ENCODE measurements around the gene FREM1. TPM values are rescaled to one million over a fixed set of nuclear protein-coding genes. Genes with fewer than 3 reads are reported as not detected.

The FREM1 gene
- polyA plus RNA-seq, 1 donor from 2014 or later: 2.3 TPM

GRCh38 chr9:14715102-14715501 lies 195.1 kb downstream of the FREM1 start:
- Histone ChIP-seq H3K27me3 (ENCODE audit: insufficient read depth, low read depth, low read length) (peaks cover 5% of the 10 kb centered on the region), H2AFZ (ENCODE audit: low read depth, low read length) (no peak overlapping the region), H3K79me2 (replicated peaks; ENCODE audit: insufficient read depth, low read length) (no peaks in the 10 kb centered on the region), H3K9me3 (ENCODE audit: low read length) (no peaks in the 10 kb centered on the region), H3K4me3 (ENCODE audit: low read length) (no peak overlapping the region), H3F3A (ENCODE audit: insufficient read depth, low read length, poor library complexity, severe bottlenecking) (no peaks in the 10 kb centered on the region), H3K4me2 (ENCODE audit: low read length) (no peak overlapping the region), H3K9me2 (ENCODE audit: insufficient read depth, low read length) (no peaks in the 10 kb centered on the region), H4K20me1 (ENCODE audit: insufficient read depth) (no peaks in the 10 kb centered on the region), H3K27ac (ENCODE audit: low read length) (no peak overlapping the region), H3K9ac (ENCODE audit: low read length) (no peak overlapping the region), H3K36me3 (ENCODE audit: insufficient read depth, low read length) (no peaks in the 10 kb centered on the region)
- TF ChIP-seq CTCF (IDR thresholded peaks at IDR 0.05; ENCODE audit: poor library complexity, severe bottlenecking) (no peak), EP300 (conservative IDR thresholded peaks at IDR 0.05; ENCODE audit: poor library complexity, severe bottlenecking) (no peak), POLR2AphosphoS5 (IDR thresholded peaks at IDR 0.05) (no peak), SMC3 (conservative IDR thresholded peaks at IDR 0.05; ENCODE audit: poor library complexity) (no peak), MXI1 (conservative IDR thresholded peaks at IDR 0.05; ENCODE audit: poor library complexity, severe bottlenecking) (no peak), RAD21 (conservative IDR thresholded peaks at IDR 0.05) (no peak)

- no peaks in the 10 kb centered on the region for H3K27me3 ChIP-seq (ENCODE audit: insufficient read depth, low read depth, low read length)
- TF ChIP-seq SMC3 (conservative IDR thresholded peaks at IDR 0.05; ENCODE audit: poor library complexity): no peak
- TF ChIP-seq EZH2 (IDR thresholded peaks at IDR 0.05; ENCODE audit: borderline replicate concordance, insufficient read depth, low read length, poor library complexity, severe bottlenecking): no peak
- no peak for TF ChIP-seq POLR2AphosphoS5 (IDR thresholded peaks at IDR 0.05)
- TF ChIP-seq CTCF (IDR thresholded peaks at IDR 0.05; ENCODE audit: poor library complexity, severe bottlenecking): no peak
- TF ChIP-seq TAF1 (IDR thresholded peaks at IDR 0.05; ENCODE audit: low read depth): no peak
- no peak for TF ChIP-seq EP300 (conservative IDR thresholded peaks at IDR 0.05; ENCODE audit: poor library complexity, severe bottlenecking)
- no peak for TF ChIP-seq REST (IDR thresholded peaks at IDR 0.05; ENCODE audit: borderline replicate concordance)
- no peak overlapping the region for H2AFZ ChIP-seq (ENCODE audit: low read depth, low read length)
- H3K27ac ChIP-seq (ENCODE audit: low read length): no peak overlapping the region
- H3K4me2 ChIP-seq (ENCODE audit: low read length): no peak overlapping the region
- H3K9me2 ChIP-seq (ENCODE audit: insufficient read depth, low read length): no peaks in the 10 kb centered on the region
- H3K9me3 ChIP-seq (ENCODE audit: low read length): no peaks in the 10 kb centered on the region
- no peak overlapping the region for H3K4me3 ChIP-seq (ENCODE audit: low read length)
- no peak overlapping the region for H3K9ac ChIP-seq (ENCODE audit: low read length)
- H3K36me3 ChIP-seq (ENCODE audit: insufficient read depth, low read length): no peaks in the 10 kb centered on the region
- no peaks in the 10 kb centered on the region for H4K20me1 ChIP-seq (ENCODE audit: insufficient read depth)
- no peaks in the 10 kb centered on the region for H3F3A ChIP-seq (ENCODE audit: insufficient read depth, low read length, poor library complexity, severe bottlenecking)
- no peaks in the 10 kb centered on the region for H3K79me2 ChIP-seq (replicated peaks; ENCODE audit: insufficient read depth, low read length)
Observed at GRCh38 chr9:14713187-14713767, 197.0 kb downstream of the FREM1 start.

Measured in neural cell (in vitro differentiated cells).